Neural cell (in vitro differentiated cells): ENCODE measurements around the gene HTR1E.

ENCODE experiments used
- CTCF ChIP-seq: fragments of 450-650 bp; IDR thresholded peaks from 2 replicates; pipeline ENCODE4 v1.5.1; 2014; ENCODE audit warnings: antibody characterized with exemption, mild to moderate bottlenecking, moderate library complexity; ENCODE audit not compliant: poor library complexity, severe bottlenecking
- EP300 ChIP-seq: fragments of 450-650 bp; conservative IDR thresholded peaks from 2 replicates; pipeline ENCODE4 v1.6.1; 2014; ENCODE audit warnings: antibody characterized with exemption, mild to moderate bottlenecking, moderate library complexity; ENCODE audit not compliant: poor library complexity, severe bottlenecking
- EZH2 ChIP-seq: fragments of 200-600, 300-800 bp; shearing (Covaris generic), sonication (generic); IDR thresholded peaks from 2 replicates; pipeline ENCODE4 v1.6.1; 2014; ENCODE audit warnings: antibody characterized with exemption, low read length, borderline replicate concordance, mild to moderate bottlenecking; ENCODE audit not compliant: insufficient read depth, poor library complexity, severe bottlenecking
- MXI1 ChIP-seq: fragments of 450-650 bp; conservative IDR thresholded peaks from 2 replicates; pipeline ENCODE4 v1.6.1; 2014; ENCODE audit warnings: antibody characterized with exemption, mild to moderate bottlenecking; ENCODE audit not compliant: poor library complexity, severe bottlenecking
- POLR2AphosphoS5 ChIP-seq: IDR thresholded peaks from 2 replicates; pipeline ENCODE4 v1.6.1; 2012
- REST ChIP-seq: IDR thresholded peaks from 2 replicates; pipeline ENCODE4 v1.6.1; 2012; ENCODE audit warnings: borderline replicate concordance

GRCh38 chr6:87059943-87060342, 122.6 kb downstream of the HTR1E start:
- TF ChIP-seq POLR2AphosphoS5 (no peak), REST (no peak), EZH2 (no peak), CTCF (no peak), EP300 (no peak), MXI1 (no peak)
